GM04504 (cell line): ENCODE data around the gene ARFGAP2.
A peak's percentile ranks its signal among the peaks of the same experiment; 100 is the strongest.
"Not testable (repeated sequence)": the region's sequence is repeated elsewhere in the genome, so short reads cannot be mapped to it uniquely, and the experiment has no call there.

Experiments used
- DNase-seq: peaks from one replicate; pipeline ENCODE4 v3.0.0-alpha.2; 2012; ENCODE audit warnings: low read depth

The ARFGAP2 gene

DNA sequence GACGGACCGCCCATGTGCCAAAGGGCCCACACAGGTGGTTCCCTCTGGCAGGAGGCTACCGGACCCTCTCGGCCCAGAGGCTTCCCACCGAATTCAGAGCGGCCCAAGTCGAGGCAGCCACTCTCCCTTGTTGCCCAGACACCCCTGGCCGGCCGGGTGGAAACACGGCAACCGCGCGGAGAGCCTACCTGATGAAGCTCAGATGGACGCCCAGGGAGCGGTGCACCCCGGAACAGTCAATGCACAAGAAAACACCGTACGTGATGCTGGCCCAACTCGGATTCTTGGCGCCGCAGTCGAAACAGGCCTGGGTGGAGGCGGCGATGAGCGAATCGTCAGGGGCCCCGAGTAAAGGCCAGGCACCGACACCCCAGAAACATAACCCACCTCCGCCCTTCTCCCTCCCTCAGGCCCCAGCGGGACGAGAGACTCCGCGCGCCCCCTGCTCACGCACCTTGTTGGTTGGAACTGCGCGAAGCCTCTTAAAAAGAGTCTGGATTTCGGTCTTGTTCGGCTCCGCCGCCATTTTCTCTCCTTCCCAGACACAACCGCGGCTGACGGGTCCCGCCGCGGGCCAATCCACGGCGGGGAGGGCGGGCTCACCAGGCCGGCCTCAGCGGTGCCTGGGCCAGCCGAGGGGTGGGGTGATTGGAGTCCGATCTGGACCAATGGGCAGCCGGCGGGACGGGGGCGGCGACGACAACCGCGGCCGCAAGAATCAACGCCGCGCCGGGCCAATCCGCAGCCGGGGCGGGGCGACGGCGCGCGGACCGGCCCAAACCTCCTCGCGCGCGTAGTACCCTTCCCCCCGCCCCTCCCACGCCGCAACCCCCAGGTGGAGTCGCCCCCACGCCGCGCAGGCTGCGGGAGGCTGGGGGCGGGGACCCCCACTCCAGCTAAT, at the start of gene ARFGAP2:
TSS of gene ARFGAP2 (minus strand) at position 552 of the 901 bp plus-strand sequence. CDS start at position 526, 26 bp downstream.
- DNase-seq = peak; percentile 94

DNA sequence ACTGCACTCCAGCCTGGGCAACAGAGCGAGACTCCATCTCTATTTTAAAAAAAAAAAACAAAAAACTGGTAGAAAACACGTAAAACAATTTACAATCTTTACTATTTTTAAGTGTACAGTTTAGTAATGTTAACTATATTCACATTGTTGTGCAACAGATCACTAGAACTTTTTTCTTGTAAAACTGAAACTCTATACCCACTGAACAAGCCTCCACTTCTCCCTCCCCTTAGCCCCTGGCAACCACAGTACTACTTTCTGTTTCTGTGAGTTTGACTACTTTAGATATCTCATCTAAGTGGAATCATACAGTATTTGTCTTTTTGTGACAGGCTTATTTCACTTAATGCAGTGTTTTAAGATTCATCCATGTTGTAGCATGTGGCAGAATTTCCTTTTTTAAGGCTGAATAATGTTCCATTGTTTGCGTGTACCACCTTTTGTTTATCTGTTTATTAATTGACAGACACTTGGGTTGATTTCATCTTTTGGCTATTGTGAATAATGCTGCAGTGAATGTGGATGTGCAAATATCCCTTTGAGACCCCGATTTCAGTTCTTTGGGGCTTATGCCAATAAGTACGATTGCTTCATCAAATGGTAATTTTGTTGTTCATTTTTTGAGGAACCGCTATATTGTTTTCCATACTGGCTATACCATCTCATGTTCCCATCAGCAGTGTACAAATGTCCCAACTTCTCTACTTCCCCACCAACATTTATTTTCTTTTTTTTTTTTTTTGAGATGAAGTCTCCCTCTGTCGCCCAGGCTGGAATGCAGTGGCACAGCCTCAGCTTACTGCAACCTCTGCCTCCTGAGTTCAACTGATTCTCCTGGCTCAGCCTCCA, 49.1 kb upstream of the ARFGAP2 start:
- no peak for DNase-seq

DNA sequence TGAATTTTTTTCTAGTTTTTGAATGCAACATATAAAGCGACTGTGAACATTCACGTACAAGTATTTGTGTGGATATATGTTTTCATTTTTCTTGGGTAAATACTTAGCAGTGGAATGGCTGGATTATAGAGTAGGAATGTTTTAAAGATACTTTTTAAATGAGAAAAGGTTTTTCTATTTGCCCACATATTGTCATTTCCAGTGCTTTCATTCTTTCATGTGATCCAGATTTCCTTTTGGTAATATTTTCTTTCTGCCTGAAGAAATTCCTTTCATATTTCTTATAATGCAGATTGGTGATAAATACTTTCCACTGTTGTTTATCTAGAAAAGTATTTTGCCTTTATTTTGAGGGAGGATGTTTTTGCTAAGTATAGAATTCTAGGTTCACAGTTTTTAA, 46.0 kb upstream of the ARFGAP2 start:
- no peak for DNase-seq

DNA sequence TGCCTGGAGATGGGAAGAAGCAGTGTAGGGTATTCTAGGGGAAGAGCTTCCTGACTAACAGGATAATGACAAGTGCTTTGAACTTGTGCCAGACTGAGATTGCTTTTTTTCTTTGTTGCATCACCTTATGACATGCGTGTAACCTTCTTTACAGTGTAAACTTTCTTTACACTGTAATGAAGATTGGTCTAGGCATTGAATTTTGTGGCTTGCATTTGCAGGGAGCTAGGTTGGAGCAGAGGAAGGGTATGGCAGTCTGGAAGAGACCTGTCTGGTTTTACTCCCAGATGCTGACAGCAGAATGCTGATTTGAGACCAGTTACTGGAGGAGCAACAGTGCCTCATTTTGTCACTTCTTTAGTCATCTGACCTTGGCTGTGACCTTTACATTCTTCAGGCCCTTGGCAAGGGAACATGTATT, 43.7 kb upstream of the ARFGAP2 start:
- peak; percentile 24 for DNase-seq

DNA sequence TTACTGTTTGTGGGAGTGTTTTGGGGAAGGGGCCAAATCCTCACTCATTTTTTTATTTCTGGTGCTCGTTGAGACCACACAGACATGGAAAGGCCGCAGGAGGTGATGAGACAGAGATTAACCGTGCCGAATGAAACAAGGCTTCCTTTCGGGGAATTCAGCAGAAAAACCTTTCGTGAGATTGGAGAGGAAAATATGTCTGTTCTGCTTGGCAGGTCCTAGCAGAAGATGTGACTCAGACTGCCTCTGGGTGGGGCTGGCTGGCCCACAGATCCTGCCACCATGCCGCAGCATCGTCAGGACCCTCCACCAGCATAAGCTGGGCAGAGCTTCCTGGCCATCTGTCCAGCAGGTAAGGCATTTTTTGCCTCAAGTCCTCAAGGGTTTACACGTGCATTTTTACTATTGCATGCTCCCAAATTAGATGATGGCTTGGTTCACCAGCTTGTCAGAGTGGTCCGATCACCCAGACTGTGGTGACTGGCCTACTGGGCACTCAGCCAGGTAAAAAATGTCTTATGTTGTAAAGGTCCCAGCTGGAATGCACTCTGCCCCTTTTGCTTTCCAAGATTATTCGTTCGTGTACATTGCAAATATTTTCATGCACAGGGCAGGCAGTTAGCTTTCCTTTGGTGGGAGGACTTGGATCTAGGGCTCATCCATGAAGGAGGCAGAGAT, 39.6 kb upstream of the ARFGAP2 start:
- DNase-seq = peak; percentile 69

DNA sequence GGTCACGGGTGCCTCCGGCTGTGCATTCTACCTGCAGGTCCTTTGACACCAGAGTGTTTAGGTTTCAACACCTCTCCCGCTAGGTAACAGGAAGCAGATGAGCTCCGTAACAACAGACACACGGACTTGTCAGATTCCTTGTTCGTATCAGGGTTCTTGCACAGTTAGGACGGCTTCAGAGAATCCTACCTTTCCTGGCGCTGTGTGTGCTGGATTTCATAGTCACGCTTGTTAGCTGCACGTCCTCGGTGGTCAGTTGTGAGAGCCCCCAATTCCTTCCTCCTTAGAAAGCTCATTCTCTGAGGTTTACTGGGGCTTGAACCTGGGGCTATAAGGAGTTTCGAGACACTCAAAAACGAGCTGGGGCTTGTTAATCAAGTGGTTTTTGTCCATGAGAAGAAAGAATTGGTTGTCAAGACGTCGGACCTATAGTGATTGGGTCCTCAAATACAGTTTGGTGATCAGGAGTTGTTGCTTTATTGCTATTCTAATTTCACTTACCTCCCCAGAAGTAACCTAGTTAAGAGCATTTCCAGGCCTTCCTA, 38.8 kb upstream of the ARFGAP2 start:
- no peak for DNase-seq

DNA sequence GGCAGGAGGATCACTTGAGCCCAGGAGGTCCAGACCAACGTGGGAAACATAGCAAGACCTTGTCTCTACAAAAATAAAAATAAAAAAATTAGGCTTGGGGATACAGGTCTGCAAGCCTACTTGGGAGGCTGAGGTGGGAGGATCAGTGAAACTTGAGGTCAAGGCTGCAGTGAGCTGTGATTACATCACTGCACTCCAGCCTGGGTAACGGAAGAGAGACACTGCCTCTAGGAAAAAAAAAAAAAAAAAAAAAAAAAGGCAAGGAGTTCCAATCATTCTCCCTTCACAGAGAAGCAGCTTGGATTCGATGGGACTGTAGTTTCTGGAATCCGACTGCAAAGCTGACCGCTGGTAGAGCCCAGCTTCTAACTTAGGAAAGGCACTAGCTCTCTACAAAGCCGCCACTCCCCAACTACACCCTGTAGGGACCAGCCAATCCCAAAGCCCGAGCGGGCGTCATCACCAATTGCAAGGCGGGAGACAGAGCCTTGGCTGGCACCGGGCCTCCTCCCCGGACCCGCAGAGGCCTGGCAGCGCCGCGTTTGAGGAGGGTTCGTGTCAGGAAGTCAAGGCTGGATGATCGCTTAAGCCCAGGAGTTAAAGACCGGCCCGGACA, 37.4 kb upstream of the ARFGAP2 start:
- peak; percentile 81 for DNase-seq

DNA sequence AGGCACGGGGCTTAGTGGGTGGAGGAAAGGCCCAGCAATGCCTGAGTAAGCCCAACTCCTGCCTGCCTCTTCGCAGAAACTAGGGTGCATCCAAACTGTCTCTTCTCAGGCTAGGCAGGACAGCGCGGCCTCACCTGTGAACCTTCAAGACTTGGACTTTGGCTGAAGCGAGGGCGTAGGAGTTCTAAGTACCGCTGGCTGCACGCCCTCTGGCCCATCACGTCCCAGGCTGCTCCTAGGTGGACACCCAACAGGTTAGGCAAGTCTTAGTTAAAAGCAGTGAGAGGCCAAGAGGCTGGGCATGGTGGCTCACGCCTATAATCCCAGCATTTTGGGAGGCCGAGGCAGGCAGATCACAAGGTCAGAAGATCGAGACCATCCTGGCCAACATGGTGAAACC, 36.3 kb upstream of the ARFGAP2 start:
- DNase-seq = no peak

DNA sequence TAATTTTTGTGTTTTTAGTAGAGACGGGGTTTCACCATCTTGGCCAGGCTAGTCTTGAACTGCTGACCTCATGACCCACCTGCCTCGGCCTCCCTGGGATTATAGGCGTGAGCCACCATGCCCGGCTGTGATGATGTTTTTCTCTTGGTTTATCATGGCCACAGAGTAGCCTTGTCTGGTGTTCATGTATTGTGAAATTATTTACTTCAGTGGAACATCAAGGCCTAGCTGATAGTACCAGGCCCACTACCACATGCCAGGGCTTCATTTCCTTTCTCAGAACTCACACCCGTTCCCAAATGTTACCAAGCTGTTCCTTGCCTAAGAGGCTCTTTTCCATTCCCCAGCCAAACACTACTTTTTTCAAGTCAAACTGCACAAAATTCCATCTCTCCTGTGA, 31.9 kb upstream of the ARFGAP2 start:
- DNase-seq = no peak

DNA sequence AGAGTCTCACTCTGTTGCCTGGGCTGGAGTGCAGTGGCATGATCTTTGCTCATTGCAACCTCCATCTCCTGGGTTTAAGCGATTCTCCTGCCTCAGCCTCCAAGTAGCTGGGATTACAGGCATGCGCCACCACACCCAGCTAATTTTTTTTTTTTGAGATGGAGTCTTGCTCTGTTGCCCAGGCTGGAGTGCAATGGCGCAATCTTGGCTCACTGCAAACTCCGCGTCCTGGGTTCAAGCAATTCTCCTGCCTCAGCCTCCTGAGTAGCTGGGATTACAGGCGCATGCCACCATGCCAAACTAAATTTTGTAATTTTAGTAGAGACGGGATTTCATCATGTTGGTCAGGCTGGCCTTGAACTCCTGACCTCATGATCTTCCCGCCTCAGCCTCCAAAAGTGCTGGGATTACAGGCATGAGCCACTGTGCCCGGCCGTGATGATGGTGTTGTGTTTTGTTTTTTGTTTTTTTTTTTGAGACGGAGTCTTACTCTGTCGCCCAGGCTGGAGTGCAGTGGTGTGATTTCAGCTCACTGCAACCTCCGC, 31.4 kb upstream of the ARFGAP2 start:
- DNase-seq = not testable (repeated sequence)

DNA sequence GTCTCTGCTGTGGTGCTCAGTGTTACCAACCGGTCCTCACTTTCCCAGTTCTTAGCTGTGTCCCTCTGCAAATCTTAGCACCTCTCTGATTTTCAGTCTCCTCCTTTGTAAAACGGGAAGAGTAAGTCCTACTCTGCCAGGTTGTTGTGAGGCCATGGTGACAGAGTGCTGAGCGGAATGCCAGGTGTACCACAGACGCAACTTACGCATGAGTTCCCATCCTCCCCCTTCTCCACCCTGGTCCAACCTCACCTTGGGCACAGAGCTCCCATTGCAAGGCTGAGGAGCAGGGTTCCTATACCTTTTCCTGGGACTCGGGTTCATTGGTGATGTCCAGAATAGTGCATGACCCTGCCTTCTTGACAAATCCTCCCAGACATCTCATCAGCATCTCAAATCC, 30.8 kb upstream of the ARFGAP2 start:
- no peak for DNase-seq

DNA sequence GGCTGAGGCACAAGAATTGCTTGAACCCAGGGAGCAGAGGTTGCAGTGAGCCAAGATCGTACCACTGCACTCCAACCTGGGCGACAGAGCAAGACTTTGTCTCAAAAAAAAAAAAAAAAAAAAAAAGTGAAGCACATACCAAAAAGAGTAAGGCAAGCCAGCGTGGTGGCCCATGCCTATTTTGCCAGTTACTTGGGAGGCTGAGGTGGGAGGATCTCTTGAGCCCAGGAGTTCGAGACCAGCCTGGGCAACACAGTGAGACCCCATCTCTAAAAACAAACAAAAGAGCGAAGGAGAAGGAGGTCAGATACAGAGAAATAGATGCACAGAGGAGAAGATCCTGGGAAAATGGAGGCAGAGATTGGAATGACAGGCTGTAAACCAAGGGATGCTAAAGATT, 29.9 kb upstream of the ARFGAP2 start:
- DNase-seq = not testable (repeated sequence)

DNA sequence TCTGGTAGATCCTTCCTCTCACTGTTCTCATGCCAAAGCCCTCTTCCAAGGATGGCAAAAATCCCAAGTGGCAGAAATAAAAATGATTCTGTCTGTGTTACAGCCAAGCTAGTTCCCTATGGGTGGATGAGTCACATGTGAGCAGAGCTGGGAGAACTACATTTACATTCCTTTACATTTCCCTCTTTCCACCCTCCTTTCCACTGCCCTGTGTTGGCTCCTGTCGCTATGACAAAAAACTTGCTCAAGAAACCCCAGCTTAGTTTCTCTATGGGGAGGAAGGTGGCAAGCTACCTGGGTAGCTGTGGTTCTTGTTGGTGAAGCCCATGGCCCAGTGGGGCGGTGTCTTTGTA, 27.9 kb upstream of the ARFGAP2 start:
- no peak for DNase-seq

DNA sequence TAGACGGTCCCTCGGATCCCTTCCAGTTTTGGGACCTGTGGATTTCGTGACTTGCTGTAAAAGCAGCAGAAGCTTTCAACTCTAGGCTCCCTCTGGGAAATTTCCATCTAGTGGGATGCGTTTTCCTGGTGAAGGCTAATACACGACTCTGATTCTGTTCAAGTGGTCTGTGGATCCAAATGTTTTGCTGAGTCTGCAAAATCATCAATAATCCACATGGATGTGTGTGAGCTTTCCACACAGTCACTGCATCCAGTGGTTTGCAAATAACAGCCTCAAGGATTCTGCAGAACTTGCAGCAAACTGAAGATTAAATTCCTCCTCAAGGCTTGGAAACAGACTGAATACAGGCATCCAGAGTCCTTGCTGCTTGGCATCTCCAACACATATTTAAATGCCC, 25.9 kb upstream of the ARFGAP2 start:
- DNase-seq = no peak

DNA sequence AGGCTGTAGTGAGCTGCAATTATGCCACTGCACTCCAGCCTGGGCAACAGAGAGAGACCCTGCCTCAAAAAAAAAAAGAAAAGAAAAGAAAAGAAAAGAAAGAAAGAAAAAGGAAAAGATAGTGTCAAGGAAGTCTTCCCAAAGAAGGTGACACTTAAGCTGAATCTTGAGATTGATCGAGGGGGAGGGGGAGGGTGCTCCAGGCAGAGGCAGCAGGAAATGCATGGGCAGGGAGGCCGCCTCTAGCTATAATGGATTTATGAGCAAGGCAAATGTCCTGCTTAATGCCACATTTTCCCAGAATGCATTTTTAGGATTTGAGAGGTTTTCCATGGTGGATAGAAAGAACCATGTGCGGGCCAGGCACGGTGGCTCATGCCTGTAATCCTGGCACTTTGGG, 24.3 kb upstream of the ARFGAP2 start:
- no peak for DNase-seq

DNA sequence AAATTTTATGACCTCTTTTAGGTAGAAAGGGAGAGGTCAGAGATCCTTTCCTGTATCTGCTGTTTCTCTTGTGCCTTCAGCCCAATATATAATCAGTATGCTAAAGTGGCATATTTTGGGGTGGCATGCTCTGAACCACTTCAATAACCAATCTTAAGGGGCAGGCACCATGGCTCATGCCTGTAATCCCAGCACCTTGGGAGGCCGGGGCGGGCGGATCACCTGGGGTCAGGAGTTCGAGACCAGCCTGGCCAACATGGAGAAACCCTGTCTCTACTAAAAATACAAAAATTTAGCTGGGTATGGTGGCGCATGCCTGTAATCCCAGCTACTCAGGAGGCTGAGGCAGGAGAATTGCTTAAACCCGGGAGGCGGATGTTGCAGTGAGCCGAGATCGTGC, 21.5 kb upstream of the ARFGAP2 start:
- DNase-seq = not testable (repeated sequence)

DNA sequence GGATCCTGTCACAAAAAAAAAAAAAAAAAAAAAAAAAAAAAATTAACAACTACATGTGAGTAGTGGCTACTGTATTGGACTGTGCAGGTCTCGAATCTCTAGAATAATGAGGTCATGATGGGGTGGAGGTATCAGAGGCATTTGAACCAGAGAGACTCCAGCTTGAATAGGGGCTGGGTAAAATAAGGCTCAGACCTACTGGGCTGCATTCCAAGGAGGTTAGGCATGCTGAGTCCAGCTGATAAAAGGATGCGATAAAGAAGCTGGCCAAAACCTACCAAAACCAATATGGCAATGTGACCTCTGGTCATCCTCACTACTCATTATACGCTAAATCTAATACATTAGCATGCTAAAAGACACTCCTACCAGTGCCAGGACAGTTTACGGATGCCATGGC, 15.4 kb upstream of the ARFGAP2 start:
- no peak for DNase-seq

DNA sequence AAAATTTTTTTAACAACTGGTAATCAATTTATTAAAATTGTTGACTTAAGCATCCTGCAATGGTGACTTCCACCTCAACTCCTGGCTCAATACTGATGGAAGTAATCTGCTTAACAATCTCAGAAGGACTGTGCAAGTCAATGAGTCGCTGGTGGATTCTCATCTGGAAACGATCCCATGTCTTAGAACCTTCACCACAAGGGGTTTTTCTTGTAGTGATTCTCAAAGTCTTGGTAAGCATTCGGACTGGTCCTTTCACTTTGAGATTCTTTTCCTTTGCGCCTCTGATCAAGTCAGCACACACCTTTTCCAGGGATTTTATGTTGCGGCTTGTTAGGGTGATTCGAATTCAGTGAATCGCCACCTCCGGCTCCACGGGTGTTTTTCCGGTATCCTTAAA, 14.5 kb upstream of the ARFGAP2 start:
- DNase-seq = not testable (repeated sequence)

DNA sequence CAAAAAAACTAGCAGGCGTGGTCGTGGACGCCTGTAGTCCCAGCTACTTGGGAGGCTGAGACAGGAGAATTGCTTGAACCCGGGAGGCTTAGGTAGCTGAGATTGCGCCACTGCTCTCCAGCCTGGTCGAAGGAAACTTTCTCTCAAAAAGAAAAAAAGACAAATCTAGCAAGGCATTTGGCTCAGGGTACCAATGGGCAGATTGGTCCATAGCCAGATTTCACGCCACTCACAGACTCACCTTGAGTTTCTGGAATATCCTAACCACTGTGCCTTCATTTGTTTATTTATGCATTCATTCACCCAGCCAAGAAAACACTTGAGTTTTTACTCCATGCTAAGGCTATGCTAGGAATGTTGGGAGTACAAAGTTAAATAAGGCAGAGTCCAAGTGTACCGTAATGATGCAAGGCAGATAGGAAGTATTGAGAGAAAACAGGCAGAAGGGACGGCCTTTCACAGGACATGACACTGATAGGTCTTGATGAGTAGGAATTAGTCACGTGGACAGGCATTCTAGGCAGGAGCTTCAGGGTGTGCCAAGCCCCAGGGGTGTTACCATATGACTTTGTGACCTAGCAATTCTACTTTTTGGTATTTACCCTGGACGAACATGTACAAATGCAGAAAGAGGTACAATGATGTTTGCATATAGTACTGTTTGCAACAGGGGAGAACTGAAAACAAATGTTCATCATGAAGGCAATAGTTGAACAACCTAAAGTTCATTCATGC, 12.6 kb upstream of the ARFGAP2 start:
- peak; percentile 34 for DNase-seq

DNA sequence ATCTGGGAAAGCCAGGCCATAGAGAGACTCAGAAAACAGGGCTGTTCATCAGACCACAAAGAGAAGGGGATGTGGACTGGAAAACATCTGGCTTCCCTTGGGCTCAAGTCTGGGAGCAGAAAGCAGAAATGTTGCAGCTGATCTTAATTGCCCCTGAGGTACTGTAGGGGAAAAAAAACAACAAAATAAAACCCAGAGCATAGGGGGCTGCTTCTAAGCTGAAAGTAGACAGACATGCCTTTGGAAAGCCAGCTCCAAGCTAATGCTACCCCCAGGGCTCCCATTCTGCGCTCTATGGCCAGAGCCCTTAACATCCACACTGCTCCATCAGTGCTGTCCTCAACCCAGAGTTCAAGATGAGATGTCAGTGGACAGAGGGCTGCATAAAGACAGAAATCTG, 11.6 kb upstream of the ARFGAP2 start:
- DNase-seq = no peak

DNA sequence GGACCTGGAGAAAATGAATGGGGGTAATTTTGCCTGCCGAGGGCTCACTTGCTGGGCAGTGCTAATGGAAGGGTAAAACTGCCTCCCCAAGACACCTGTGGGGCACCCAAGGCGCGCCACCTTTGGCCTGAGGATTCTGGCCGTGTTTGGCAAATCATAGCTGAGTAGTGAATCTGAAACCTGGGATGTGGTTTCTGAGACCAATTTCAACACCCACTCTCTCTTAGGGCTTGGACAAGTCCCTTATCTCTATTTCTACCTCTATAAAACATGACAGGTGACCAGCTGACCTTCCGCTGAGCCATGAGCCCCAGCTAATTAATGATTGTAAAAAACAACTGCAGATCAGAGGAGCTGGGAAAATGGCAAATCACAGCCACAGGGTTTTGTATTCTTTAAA, 11.0 kb upstream of the ARFGAP2 start:
- DNase-seq = no peak
